NCI-H748 treated with DMSO at 0.1 percent for 48 hours (cell line): ENCODE results near the gene ACVRL1.

Source experiments
- DNase-seq: peaks from one replicate; lab custom pipeline; 2025; lab: John Stamatoyannopoulos, UW

ACVRL1 gene

DNA sequence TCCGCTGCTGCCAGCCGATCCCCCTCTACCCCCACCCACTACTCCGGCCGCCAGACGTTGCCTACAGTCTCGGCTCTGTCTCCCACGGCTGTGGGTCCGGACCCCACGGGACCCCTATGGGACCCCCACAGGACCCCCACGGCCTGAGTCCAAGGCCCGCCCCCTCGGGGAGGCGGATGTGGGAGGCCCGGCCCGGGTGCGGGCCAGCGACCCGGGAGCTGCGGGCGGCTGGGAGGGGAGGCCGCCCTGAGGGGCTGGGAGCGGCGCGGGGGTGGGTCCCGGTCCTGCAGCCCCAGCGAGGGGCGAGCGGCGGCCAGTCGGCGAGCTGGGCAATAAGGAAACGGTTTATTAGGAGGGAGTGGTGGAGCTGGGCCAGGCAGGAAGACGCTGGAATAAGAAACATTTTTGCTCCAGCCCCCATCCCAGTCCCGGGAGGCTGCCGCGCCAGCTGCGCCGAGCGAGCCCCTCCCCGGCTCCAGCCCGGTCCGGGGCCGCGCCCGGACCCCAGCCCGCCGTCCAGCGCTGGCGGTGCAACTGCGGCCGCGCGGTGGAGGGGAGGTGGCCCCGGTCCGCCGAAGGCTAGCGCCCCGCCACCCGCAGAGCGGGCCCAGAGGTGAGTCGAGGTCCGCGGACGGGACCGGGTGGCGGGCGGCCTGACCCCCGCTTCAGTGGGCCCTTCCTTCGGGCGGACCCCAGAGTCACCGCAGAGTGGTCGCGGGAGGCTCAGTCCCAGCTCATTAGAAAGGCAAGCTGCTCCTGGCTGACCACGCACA is at the start of gene ACVRL1:
TSS of gene ACVRL1 (plus strand) at position 422 of the 773 bp plus-strand sequence. CDS start 4,971 bp downstream, outside the sequence.
- no peak for DNase-seq

- no peak for DNase-seq
These were observed 46.3 kb upstream of the ACVRL1 start for GRCh38 chr12:51860986-51861385.

GRCh38 chr12:51862947-51863346 is 44.4 kb upstream of the ACVRL1 start:
- no peak for DNase-seq

DNA sequence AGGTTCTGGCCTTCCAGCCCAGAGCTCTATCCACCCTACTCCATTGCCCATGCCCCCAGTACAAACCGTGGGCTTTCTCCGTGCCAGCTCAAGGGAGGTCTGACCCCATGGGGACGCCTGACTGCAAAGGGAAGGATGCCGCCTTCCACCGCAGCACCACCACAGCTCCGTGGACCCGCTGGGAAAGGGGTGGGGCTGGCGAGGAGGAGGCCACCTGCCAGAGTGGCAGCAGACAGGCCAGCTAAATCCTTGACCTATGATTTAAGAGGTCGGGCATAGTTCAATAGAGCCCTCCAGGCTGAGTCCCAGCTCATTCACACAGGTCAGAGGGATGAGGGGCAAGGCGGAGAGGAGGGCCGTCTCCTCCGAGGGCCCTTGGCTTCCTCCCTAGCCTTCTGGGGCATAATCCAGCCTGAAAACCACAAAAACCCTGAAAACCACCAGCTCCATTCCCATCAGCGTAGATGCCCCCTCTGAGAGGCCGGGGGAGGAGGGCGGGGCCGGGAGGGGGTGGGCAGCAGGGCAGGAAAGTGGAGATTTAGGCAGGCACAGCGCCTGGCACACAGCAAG is 43.9 kb upstream of the ACVRL1 start:
- no peak for DNase-seq

DNA sequence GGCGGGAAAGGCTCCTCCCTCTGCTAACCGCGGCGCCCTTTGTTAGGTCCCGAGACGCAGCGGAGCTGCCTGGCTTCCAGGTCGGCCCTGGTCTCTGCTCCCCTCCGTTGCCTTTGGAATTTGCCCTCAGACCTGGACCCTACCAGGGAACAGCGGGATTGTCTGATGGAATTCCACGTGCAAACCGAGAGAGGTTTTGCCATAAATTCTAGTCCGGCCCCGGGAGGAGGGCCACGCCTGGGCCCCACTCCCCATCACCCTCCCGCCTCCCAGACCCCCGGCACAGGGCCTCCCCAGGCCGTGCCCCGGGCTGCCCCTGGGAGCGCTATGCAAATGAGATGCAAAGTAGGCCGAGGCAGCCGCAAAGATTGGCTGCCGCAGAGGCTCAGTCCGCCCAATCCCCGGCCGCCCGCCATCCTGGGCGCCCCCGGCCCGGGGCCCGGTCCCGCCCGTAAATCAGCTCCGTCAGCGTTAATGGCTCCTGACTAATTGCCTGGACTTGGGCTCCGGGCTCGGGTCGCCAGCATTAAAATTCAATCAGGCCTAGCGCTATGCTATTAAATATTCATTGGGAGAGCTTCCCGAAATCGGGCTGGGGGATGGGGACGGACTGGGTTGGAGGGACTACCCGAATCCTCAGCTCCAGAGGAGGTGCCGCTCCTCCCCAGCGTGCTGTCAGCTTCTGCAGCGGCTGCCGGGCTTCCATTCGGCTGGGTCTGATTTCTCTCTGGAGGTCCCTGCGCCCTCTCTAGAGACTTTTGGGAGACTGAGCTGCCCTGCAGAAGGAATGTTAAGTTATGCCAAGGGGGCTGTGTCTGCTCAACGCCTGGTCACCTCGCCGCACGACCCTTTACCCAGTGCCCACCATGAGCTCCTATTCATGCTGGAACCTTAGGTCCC is 43.1 kb upstream of the ACVRL1 start:
- no peak for DNase-seq

- no peak for DNase-seq
These were observed 42.3 kb upstream of the ACVRL1 start for GRCh38 chr12:51864833-51865670.

DNA sequence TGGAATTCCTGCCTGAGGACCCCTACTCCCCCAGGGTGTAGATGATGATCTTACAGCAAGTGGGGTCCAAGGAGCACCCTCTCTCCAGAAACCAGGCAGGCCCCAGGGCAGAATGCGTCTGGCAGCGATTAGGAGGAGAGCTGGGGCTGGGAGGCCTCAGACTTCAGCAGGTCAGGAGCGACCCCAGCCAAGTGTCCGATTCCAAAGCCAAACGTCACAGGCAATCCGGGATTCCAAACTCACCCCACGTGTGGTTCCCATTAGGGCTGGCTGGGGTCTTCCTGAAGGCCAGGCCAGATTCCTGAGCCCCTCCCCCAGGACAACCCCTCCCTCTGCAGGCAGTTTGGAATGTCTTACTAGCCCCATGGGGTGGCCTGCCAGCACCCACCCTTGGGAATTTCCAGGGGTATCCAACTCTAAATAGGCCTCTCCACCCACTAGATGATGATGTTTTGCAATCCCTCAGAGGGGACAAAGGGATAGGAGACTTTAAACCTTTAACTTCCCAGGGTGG is 41.5 kb upstream of the ACVRL1 start:
- DNase-seq: no peak

GRCh38 chr12:51866324-51866723 is 41.0 kb upstream of the ACVRL1 start:
- DNase-seq: no peak

- DNase-seq: no peak
These were observed 40.5 kb upstream of the ACVRL1 start for GRCh38 chr12:51866762-51867161.

GRCh38 chr12:51867371-51867770 is 39.9 kb upstream of the ACVRL1 start:
- no peak for DNase-seq

GRCh38 chr12:51867796-51868428 is 39.4 kb upstream of the ACVRL1 start:
- DNase-seq: no peak

DNA sequence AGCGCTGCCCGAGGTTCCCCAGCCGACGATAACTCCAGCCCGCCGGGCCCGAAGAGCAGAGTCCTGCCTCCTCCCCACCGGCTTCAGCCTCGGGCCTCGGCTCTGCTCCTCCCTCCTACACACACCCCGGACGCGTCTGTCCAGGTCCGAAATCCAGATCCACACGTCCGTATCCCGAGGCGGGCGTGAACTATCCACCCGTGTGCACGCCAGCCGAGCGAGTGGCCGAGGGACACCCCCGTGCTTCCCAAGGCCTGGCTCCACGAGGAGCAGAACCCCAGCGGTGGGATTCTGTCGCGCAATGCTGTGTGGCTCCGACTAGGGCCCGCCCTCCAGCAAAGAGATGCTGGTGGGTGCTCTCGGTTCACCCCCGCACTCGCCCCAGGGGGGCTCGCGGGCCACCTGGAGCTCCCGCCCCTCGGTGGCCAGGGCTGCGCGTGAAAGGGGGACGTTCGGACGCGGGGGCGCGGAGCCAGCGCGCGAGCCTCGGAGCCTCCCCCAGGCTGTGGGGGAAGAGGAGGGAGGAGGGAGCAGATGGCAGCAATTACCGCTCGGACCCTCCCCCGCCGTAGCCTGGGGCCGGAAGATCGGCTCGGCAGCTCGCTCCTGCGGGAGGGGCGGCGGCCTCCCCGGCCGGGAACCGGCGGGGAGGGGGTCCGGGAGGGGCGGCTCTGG is 38.3 kb upstream of the ACVRL1 start:
- no peak for DNase-seq

DNA sequence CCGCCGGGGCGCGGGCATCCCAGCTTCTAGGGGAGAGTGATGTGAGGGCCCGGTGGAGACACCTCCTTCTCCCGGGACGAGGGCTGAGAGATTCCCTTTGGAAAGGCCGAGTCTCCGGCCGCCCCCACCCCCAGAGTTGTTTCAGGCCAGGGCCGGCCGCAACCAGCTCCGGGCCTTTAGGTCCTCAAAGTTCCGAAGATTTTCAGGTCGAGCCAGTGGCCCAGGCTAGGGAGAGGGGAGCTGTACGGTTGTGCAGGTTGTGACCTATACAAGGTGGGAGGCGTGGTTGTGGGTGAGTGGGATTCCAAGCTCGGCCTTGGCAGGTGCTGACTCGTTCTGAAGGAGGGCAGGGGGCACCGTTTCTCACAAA is 37.8 kb upstream of the ACVRL1 start:
- DNase-seq: no peak

- DNase-seq: no peak
These were observed 37.4 kb upstream of the ACVRL1 start for GRCh38 chr12:51869931-51870330.

GRCh38 chr12:51870504-51870903 is 36.8 kb upstream of the ACVRL1 start:
- DNase-seq: no peak

GRCh38 chr12:51871126-51871525 is 36.2 kb upstream of the ACVRL1 start:
- DNase-seq: no peak

DNA sequence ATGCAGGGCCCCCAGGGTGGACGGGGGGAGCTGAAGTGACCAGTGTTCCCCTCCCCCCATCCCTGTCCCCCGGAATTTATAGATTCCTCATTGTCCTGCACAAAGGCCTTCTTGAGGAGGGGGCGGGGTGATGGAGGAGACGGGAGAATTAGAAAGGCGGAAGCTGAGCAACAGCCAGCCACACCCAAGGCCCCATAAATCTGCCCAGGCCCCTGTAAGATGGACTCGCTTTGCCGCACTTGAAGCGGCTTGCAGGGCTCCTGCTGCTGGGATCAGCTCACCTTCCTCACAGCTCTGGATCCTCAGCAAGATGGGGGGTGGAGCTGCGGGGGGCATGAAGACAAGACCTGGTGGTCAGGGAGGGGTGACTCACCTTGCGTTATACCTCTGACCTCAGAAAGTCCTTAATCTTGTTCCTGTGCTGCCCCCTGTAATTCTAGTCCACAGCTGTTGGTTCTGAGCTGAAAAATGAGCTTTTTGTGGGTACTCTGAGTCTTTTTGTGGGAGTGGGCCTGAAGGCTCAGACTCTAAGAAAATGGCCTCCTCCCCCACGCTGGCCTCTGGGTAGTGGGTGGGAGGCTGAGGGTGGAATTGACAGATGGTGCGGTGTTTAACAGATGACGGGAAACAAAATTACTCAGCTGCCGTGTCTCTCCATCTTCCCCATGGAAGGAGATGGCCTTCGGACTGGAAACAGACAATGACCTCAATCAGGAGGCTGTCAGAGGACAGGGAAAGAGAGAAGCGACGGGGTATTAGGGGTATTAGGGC is 35.2 kb upstream of the ACVRL1 start:
- DNase-seq: no peak

- no peak for DNase-seq
These were observed 34.7 kb upstream of the ACVRL1 start for GRCh38 chr12:51872689-51872981.

GRCh38 chr12:51873251-51873994 is 33.9 kb upstream of the ACVRL1 start:
- no peak for DNase-seq
